Body of pancreas (tissue), 4 donors: ENCODE data around the gene POGZ. TPM values are rescaled to one million over a fixed set of nuclear protein-coding genes. Genes with fewer than 3 reads are reported as not detected.

Experiments used
- ATAC-seq: fragments of 150-250 bp; one replicate; pipeline ENCODE4 v1.9.1; 2016
- DNase-seq, 4 donors: peaks; one replicate each; pipeline ENCODE4 v3.0.0-alpha.2; 2019
- H3K27ac ChIP-seq, 4 donors: fragments of 200-600 bp; sonication (generic); 1 replicate in 3 of 4; 2 replicates in 1 of 4; pipeline versions ENCODE4 v1.5.1 to v1.6.1; 2016 to 2019; ENCODE audit warnings: mild to moderate bottlenecking in 1 of 4, mixed read lengths in 1 of 4, moderate library complexity in 1 of 4
- H3K27me3 ChIP-seq, 2 donors: fragments of 200-600 bp; sonication (generic); one replicate each; pipeline ENCODE4 v1.6.0; 2016; ENCODE audit warnings: mild to moderate bottlenecking in 1 of 2
- H3K36me3 ChIP-seq, 2 donors: fragments of 200-600 bp; sonication (generic); replicated peaks in 1 of 2; 2 replicates each; pipeline ENCODE4 v1.5.1; 2016; ENCODE audit warnings: low read depth in 2 of 2; ENCODE audit not compliant: insufficient read depth in 1 of 2
- H3K4me1 ChIP-seq: fragments of 200-600 bp; sonication (generic); one replicate; pipeline ENCODE4 v1.6.0; 2016
- H3K4me3 ChIP-seq, 2 donors: fragments of 200-600 bp; sonication (generic); 1 replicate in 1 of 2; 2 replicates in 1 of 2; pipeline ENCODE4 v1.5.1; 2016 to 2019
- H3K9me3 ChIP-seq, 3 donors: fragments of 200-600 bp; sonication (generic); 1 replicate in 2 of 3; 2 replicates in 1 of 3; pipeline ENCODE4 v1.5.1; 2016
- POLR2A ChIP-seq, 3 donors: fragments of 450-650 bp; IDR thresholded peaks; one replicate each; pipeline ENCODE4 v1.6.1; 2016; ENCODE audit warnings: antibody characterized with exemption in 3 of 3, mild to moderate bottlenecking in 2 of 3
- WGBS, 2 donors: methylation state at CpG; one replicate each; pipeline ENCODE4 v1.1.5; 2017; 5-methylcytosine and 5-hydroxymethylcytosine counted together
- intact Hi-C: fragments of 100-400 bp; cut with DNase I; formaldehyde crosslinking; loops from one replicate; pipeline ENCODE4 v1.15.1; 2023
- small RNA-seq: library from RNA; depleted of rRNA; stranded (forward); fragments of <200 nt; gene quantifications from one replicate; pipeline ENCODE3, GENCODE V24; 2016
- total RNA-seq, 2 donors: library from RNA; depleted of rRNA; stranded (reverse); fragments of >200 nt; gene quantifications; one replicate each; pipeline ENCODE4 v1.1.0, GENCODE V29; 2016
- TF ChIP-seq, protein P1 (sequence below), 7 experiments: fragments of 450-650 bp in 4 of 7; fragments of 200-600 bp in 3 of 7; sonication (generic) in 3 of 7; IDR thresholded peaks; one replicate each; pipeline ENCODE4 v1.5.1; 2016 to 2019; ENCODE audit warnings: antibody characterized with exemption in 7 of 7

POGZ gene
- total RNA-seq, 2 donors from 2014 or later = 29.8 to 76.8 TPM

DNA sequence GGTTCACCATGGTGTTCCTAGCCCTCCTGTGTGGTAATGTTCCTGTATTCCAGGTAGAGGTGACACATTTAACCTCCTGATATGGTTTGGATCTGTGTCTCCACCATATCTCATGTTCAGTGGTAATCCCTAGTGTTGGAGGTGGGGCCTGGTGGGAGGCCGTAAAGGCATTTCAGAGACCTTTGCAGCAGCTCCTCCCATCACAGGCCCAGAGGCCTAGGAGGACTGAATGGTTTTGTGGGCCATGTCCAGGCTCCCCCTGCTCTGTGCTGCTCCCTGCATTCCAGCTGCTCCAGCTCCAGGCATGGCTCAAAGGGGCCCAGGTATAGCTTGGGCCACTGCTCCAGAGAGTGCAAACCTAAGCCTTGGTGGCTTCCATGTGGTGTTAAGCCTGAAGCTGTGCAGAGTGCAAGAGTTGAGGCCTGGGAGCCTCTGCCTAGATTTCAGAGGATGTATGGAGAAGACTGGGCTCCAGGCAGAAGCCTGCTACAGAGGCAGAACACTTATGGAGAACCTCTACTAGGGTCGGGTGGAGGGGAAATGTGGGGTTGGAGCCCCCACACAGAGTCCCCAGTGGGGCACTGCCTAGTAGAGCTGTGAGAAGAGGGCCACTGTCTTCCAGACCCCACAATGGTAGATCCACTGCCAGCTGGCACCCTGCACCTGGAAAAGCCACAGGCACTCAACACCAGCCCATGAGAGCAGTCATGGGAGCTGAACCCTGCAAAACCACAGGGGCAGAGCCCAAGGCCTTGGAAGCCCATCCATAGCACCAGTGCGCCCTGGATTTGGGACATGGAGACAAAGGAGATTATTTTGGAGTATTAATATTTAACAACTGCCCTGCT lies 96.8 kb downstream of the POGZ start:
- intact Hi-C loops = no loop called here
- no peak for TF ChIP-seq POLR2A (IDR thresholded peaks at IDR 0.05)
- TF ChIP-seq, protein P1, sequence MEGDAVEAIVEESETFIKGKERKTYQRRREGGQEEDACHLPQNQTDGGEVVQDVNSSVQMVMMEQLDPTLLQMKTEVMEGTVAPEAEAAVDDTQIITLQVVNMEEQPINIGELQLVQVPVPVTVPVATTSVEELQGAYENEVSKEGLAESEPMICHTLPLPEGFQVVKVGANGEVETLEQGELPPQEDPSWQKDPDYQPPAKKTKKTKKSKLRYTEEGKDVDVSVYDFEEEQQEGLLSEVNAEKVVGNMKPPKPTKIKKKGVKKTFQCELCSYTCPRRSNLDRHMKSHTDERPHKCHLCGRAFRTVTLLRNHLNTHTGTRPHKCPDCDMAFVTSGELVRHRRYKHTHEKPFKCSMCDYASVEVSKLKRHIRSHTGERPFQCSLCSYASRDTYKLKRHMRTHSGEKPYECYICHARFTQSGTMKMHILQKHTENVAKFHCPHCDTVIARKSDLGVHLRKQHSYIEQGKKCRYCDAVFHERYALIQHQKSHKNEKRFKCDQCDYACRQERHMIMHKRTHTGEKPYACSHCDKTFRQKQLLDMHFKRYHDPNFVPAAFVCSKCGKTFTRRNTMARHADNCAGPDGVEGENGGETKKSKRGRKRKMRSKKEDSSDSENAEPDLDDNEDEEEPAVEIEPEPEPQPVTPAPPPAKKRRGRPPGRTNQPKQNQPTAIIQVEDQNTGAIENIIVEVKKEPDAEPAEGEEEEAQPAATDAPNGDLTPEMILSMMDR (IDR thresholded peaks at IDR 0.05) = no peak
- WGBS, 2 donors = 89 to 97% methylated on average over 2 to 3 of the region's 3 CpGs
- no peaks in the 10 kb centered on the region for H3K9me3 ChIP-seq
- ATAC-seq (no peak), DNase-seq (no peak)
- H3K4me3 ChIP-seq = no peak overlapping the region
- peaks cover 0 to 7% of the 10 kb centered on the region in 2 donors for H3K36me3 ChIP-seq
- H3K4me1 ChIP-seq = no peaks in the 10 kb centered on the region
- no peaks in the 10 kb centered on the region for H3K27me3 ChIP-seq
- H3K27ac ChIP-seq = no peak overlapping the region

DNA sequence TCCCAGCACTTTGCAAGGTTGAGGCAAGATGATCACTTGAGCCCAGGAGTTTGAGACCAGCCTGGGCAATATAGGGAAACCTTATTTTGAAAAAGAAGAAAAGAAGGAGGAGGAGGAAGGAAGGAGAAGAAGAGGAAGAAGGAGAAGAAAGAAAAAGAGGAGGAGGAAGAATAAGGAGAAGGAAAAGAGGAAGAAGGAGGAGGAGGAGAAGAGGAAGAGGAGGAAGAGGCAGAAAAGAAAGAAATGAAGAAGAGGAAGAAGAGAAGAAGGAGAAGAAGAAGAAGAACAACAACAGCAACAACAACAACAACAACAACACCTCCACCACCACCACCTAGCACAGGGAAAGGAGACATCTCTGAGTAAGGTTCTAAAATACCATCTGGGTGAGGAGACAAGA lies 97.4 kb downstream of the POGZ start:
- no peak for DNase-seq
- Histone ChIP-seq H3K27ac (no peak overlapping the region), H3K27me3 (no peaks in the 10 kb centered on the region), H3K36me3 (peaks cover 0 to 7% of the 10 kb centered on the region in 2 donors), H3K9me3 (no peaks in the 10 kb centered on the region), H3K4me3 (no peak overlapping the region), H3K4me1 (no peaks in the 10 kb centered on the region)
- ATAC-seq = no peak
- TF ChIP-seq, protein P1 (IDR thresholded peaks at IDR 0.05) = no peak
- TF ChIP-seq POLR2A (IDR thresholded peaks at IDR 0.05) = no peak
- intact Hi-C loops = no loop called here

DNA sequence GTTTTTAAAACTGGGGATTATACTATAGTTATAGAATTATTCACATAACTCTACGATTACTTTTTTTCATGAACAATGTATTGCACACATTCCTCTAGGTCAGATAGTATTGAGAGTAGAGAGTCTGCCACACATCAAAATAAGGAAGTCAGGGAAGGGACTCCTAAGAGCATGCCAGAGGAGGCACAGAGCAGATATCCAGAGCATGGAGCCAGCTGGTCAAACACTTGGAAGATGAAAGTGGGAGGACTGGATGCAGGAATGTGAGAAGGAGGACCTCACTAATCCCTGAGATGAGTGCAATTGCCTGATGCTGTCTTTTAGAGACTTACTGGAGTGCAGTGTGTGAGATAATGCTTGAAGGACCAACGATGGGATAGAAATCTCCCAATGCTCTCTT lies 102.6 kb downstream of the POGZ start:
- intact Hi-C loops = loop anchor here (5.0 kb wide), 1 partner anchor 49 kb away; no protein-coding TSS in a partner anchor

More for the DNA sequence above, 102.6 kb downstream of the POGZ start:
- DNase-seq = no peak
- no peak for TF ChIP-seq POLR2A (IDR thresholded peaks at IDR 0.05)
- TF ChIP-seq, protein P1 (IDR thresholded peaks at IDR 0.05) = no peak
- no peaks in the 10 kb centered on the region for H3K27me3 ChIP-seq
- no peaks in the 10 kb centered on the region for H3K9me3 ChIP-seq
- 43 to 60% methylated on average over 2 of the region's 2 CpGs for WGBS, 2 donors
- no peak overlapping the region for H3K4me3 ChIP-seq
- no peak for ATAC-seq
- H3K27ac ChIP-seq = no peak overlapping the region
- no peaks in the 10 kb centered on the region for H3K36me3 ChIP-seq
- H3K4me1 ChIP-seq = no peaks in the 10 kb centered on the region

Small RNA genes within 50 kb of the gene (small RNA-seq; reads per million reads assigned to genes)
- 3.4 reads per million, percentile 81 among the genes with 10 or more reads in this experiment for gene RNY4P25

Other genes with a start within 250 kb of the POGZ start
- 10 to 100 TPM; 70.2 to 73.4 TPM for gene PSMD4, start 204.8 kb downstream of the POGZ start, total RNA-seq
- 10 to 100 TPM; 15.0 to 24.4 TPM for gene ZNF687, start 177.2 kb downstream of the POGZ start, total RNA-seq
- gene PI4KB, start 132.1 kb downstream of the POGZ start, total RNA-seq = 10 to 100 TPM; 39.6 to 40.2 TPM
- 10 to 100 TPM in 1 of 2 donors, 1 to 10 TPM in 1; 8.3 to 14.5 TPM for gene RFX5, start 112.2 kb downstream of the POGZ start, total RNA-seq
- gene SELENBP1, start 86.8 kb downstream of the POGZ start, total RNA-seq = 100 to 1,000 TPM in 1 of 2 donors, 10 to 100 TPM in 1; 52.1 to 106 TPM
- gene PSMB4, start 59.9 kb downstream of the POGZ start, total RNA-seq = 100 to 1,000 TPM; 109 to 126 TPM
- gene CGN, start 51.9 kb upstream of the POGZ start, total RNA-seq = 10 to 100 TPM; 31.0 to 42.8 TPM
- 10 to 100 TPM; 10.9 to 17.1 TPM for gene TUFT1, start 80.8 kb upstream of the POGZ start, total RNA-seq
- 10 to 100 TPM; 22.3 to 25.7 TPM for gene SNX27, start 152.6 kb upstream of the POGZ start, total RNA-seq